H9 (cell line): ENCODE results near the gene DBR1. TPM values are rescaled to one million over a fixed set of nuclear protein-coding genes. Genes with fewer than 3 reads are reported as not detected.

ENCODE experiments used
- DNase-seq: peaks from one replicate; pipeline ENCODE4 v3.0.0-alpha.2; 2017
- H2AFZ ChIP-seq: one replicate; pipeline ENCODE4 v1.6.1; 2013; ENCODE audit warnings: mild to moderate bottlenecking, low read length, control low read depth, moderate library complexity
- H2AK5ac ChIP-seq: 2 replicates; pipeline ENCODE4 v1.6.1; 2013; ENCODE audit warnings: low read length, control low read depth, mixed read lengths; ENCODE audit not compliant: insufficient read length
- H2BK120ac ChIP-seq: one replicate; pipeline ENCODE4 v1.6.1; 2013; ENCODE audit warnings: low read depth, mild to moderate bottlenecking, low read length, control low read depth, inconsistent platforms; ENCODE audit not compliant: poor library complexity, severe bottlenecking
- H2BK12ac ChIP-seq: 2 replicates; pipeline ENCODE4 v1.6.1; 2013; ENCODE audit warnings: low read length, control low read depth, mixed read lengths, low read depth; ENCODE audit not compliant: insufficient read length
- H2BK15ac ChIP-seq: 2 replicates; pipeline ENCODE4 v1.6.1; 2013; ENCODE audit warnings: low read depth, low read length, control low read depth
- H2BK20ac ChIP-seq: one replicate; pipeline ENCODE4 v1.6.1; 2013; ENCODE audit warnings: low read depth, mild to moderate bottlenecking, low read length, control low read depth, inconsistent platforms; ENCODE audit not compliant: poor library complexity, severe bottlenecking
- H2BK5ac ChIP-seq: 2 replicates; pipeline ENCODE4 v1.6.1; 2013; ENCODE audit warnings: low read length, control low read depth, mixed read lengths; ENCODE audit not compliant: insufficient read length
- H3K14ac ChIP-seq: 2 replicates; pipeline ENCODE4 v1.6.1; 2013; ENCODE audit warnings: low read length, control low read depth; ENCODE audit not compliant: insufficient read depth
- H3K18ac ChIP-seq: 2 replicates; pipeline ENCODE4 v1.6.1; 2013; ENCODE audit warnings: low read depth, mild to moderate bottlenecking, mixed read lengths, low read length, control low read depth; ENCODE audit not compliant: insufficient read length
- H3K23ac ChIP-seq: 2 replicates; pipeline ENCODE4 v1.6.1; 2013; ENCODE audit warnings: low read length, control low read depth, mixed read lengths, low read depth; ENCODE audit not compliant: insufficient read length
- H3K23me2 ChIP-seq: 2 replicates; pipeline ENCODE4 v1.6.1; 2013; ENCODE audit warnings: low read depth, mild to moderate bottlenecking, mixed read lengths, low read length, control low read depth; ENCODE audit not compliant: insufficient read length, poor library complexity, severe bottlenecking
- H3K27ac ChIP-seq: 2 replicates; pipeline ENCODE4 v1.5.1; 2013; ENCODE audit warnings: low read length, control low read depth, mixed read lengths, low read depth; ENCODE audit not compliant: insufficient read length
- H3K27me3 ChIP-seq: 2 replicates; pipeline ENCODE4 v1.6.1; 2013; ENCODE audit warnings: low read length, control low read depth, inconsistent platforms; ENCODE audit not compliant: insufficient read depth
- H3K4ac ChIP-seq: 2 replicates; pipeline ENCODE4 v1.6.1; 2013; ENCODE audit warnings: low read depth, mild to moderate bottlenecking, control low read depth, inconsistent platforms, low read length, moderate library complexity
- H3K4me1 ChIP-seq: 2 replicates; pipeline ENCODE4 v1.6.1; 2013; ENCODE audit warnings: low read length, control low read depth, inconsistent platforms; ENCODE audit not compliant: insufficient read depth
- H3K4me2 ChIP-seq: 2 replicates; pipeline ENCODE4 v1.6.1; 2013; ENCODE audit warnings: low read length, control low read depth, mixed read lengths; ENCODE audit not compliant: insufficient read length, insufficient read depth
- H3K56ac ChIP-seq: 2 replicates; pipeline ENCODE4 v1.6.1; 2013; ENCODE audit warnings: low read depth, mild to moderate bottlenecking, mixed read lengths, low read length, control low read depth; ENCODE audit not compliant: insufficient read length
- H3K79me1 ChIP-seq: 2 replicates; pipeline ENCODE4 v1.6.1; 2013; ENCODE audit warnings: low read depth, mild to moderate bottlenecking, moderate library complexity, low read length, control low read depth, inconsistent platforms; ENCODE audit not compliant: insufficient read depth, poor library complexity, severe bottlenecking
- H3K79me2 ChIP-seq: 2 replicates; pipeline ENCODE4 v1.6.1; 2013; ENCODE audit warnings: low read length, control low read depth, inconsistent platforms; ENCODE audit not compliant: insufficient read depth
- H3K9ac ChIP-seq: 2 replicates; pipeline ENCODE4 v1.6.1; 2013; ENCODE audit warnings: low read length, control low read depth, mixed read lengths; ENCODE audit not compliant: insufficient read length; ENCODE audit errors: extremely low read depth
- H3K9me3 ChIP-seq: one replicate; pipeline ENCODE4 v1.6.1; 2013; ENCODE audit warnings: low read depth, low read length, inconsistent platforms; ENCODE audit not compliant: control insufficient read depth
- H3T11ph ChIP-seq: one replicate; pipeline ENCODE4 v1.6.1; 2013; ENCODE audit warnings: mild to moderate bottlenecking, low read length, control low read depth, inconsistent platforms
- H4K20me1 ChIP-seq: one replicate; pipeline ENCODE4 v1.6.1; 2013; ENCODE audit not compliant: control insufficient read depth, insufficient read length, insufficient read depth
- H4K5ac ChIP-seq: 2 replicates; pipeline ENCODE4 v1.6.1; 2013; ENCODE audit warnings: low read depth, mild to moderate bottlenecking, mixed read lengths, low read length, control low read depth; ENCODE audit not compliant: insufficient read length
- H4K8ac ChIP-seq: replicated peaks from 2 replicates; pipeline ENCODE4 v1.6.1; 2013; ENCODE audit warnings: low read length, control low read depth, mixed read lengths, low read depth; ENCODE audit not compliant: insufficient read length
- H4K91ac ChIP-seq: 2 replicates; pipeline ENCODE4 v1.6.1; 2013; ENCODE audit warnings: low read depth, mild to moderate bottlenecking, moderate library complexity, mixed read lengths, low read length, control low read depth; ENCODE audit not compliant: insufficient read length
- H3K27ac Mint-ChIP-seq, 3 experiments: 2 replicates in 2 of 3; 3 replicates in 1 of 3; pipeline ENCODE4 v1.8.0; 2020 to 2021; ENCODE audit warnings: mixed read lengths in 3 of 3, mild to moderate bottlenecking in 1 of 3, moderate library complexity in 1 of 3
- H3K27me3 Mint-ChIP-seq: 2 replicates; pipeline ENCODE4 v1.8.0; 2021; ENCODE audit warnings: low read depth, mild to moderate bottlenecking, moderate library complexity, mixed read lengths
- H3K36me3 Mint-ChIP-seq, 3 experiments: 2 replicates in 2 of 3; 3 replicates in 1 of 3; pipeline ENCODE4 v1.8.0; 2020 to 2021; ENCODE audit warnings: low read depth in 3 of 3, mixed read lengths in 3 of 3; ENCODE audit not compliant: insufficient read depth in 1 of 3
- H3K4me1 Mint-ChIP-seq, 2 experiments: 2 replicates each; pipeline ENCODE4 v1.8.0; 2020; ENCODE audit warnings: mixed read lengths in 2 of 2
- H3K4me3 Mint-ChIP-seq, 2 experiments: 2 replicates in 1 of 2; 3 replicates in 1 of 2; pipeline ENCODE4 v1.8.0; 2020 to 2021; ENCODE audit warnings: mild to moderate bottlenecking in 2 of 2, mixed read lengths in 2 of 2, moderate library complexity in 1 of 2
- H3K9me3 Mint-ChIP-seq, 2 experiments: 2 replicates in 1 of 2; 3 replicates in 1 of 2; pipeline ENCODE4 v1.8.0; 2020; ENCODE audit warnings: mild to moderate bottlenecking in 2 of 2, mixed read lengths in 2 of 2, moderate library complexity in 1 of 2
- CTCF ChIP-seq: fragments of 200-600 bp; sonication (generic); conservative IDR thresholded peaks from 3 replicates; pipeline ENCODE4 v1.8.0; 2021; ENCODE audit warnings: antibody characterized with exemption, mild to moderate bottlenecking
- WGBS: extraction: QIAGEN DNeasy Blood & Tissue Kit; methylation state at CpG from one replicate; pipeline ENCODE4 v1.1.7; 2013; ENCODE audit warnings: missing lambda C conversion rate, low lambda C conversion rate, mixed read lengths; ENCODE audit not compliant: insufficient read length; ENCODE audit errors: extremely low coverage; 5-methylcytosine and 5-hydroxymethylcytosine counted together
- total RNA-seq: library from RNA; stranded (reverse); gene quantifications from 2 replicates; pipeline ENCODE4 v1.2.1, GENCODE V29; 2021

Gene DBR1
- total RNA-seq, 1 experiment from 2014 or later: 21.6 TPM

DNA sequence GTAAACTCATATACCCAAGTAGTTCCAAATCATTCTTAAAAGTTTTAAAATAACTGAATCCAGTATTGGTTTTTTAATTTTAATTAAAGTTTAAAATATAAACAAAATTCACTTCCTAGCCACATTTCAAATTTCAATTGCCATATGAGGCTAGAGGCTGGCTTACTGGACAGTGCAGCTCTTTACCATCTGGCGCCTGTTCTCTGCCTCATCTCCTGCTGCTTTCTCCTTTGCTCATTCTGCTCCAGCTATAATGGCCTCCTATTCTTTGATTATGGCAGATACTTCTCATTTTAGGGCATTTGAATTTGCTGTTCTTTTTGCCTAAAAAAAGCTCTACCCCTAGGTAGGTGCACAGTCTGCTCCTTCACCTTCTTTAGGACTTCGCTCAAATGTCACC, 31.5 kb upstream of the DBR1 start:
- no peak overlapping the region; a peak in 1 of 7 replicates for H3K27ac Mint-ChIP-seq
- Histone ChIP-seq H3K27me3 (no peaks in the 10 kb centered on the region), H2BK12ac (no peak overlapping the region), H2BK5ac (no peak overlapping the region), H3K14ac (no peak overlapping the region), H3K9me3 (no peaks in the 10 kb centered on the region), H3K4me1 (no peaks in the 10 kb centered on the region; the same call in 1 of the 2 replicates), H2BK120ac (no peak overlapping the region), H3K9ac (no peak overlapping the region), H3K23me2 (no peaks in the 10 kb centered on the region), H3K56ac (no peak overlapping the region), H3T11ph (no peak overlapping the region), H2BK15ac (no peak overlapping the region), H3K23ac (no peak overlapping the region), H3K4me2 (no peak overlapping the region), H4K91ac (no peak overlapping the region), H4K20me1 (no peaks in the 10 kb centered on the region), H2BK20ac (no peak overlapping the region), H3K18ac (no peak overlapping the region), H4K8ac (no peak overlapping the region), H3K27ac (no peak overlapping the region), H3K79me2 (peaks cover 12% of the 10 kb centered on the region; the same call in 1 of the 2 replicates), H4K5ac (no peak overlapping the region), H2AK5ac (no peak overlapping the region), H2AFZ (no peak overlapping the region), H3K79me1 (peaks cover 3% of the 10 kb centered on the region), H3K4ac (no peak overlapping the region)
- no peak overlapping the region for H3K4me3 Mint-ChIP-seq
- no peaks in the 10 kb centered on the region for H3K27me3 Mint-ChIP-seq
- WGBS: no CpG with 5 or more reads among the region's 2 CpGs
- H3K9me3 Mint-ChIP-seq: no peaks in the 10 kb centered on the region; a peak in 1 of 5 replicates
- peaks cover 5 to 13% (median 10%) of the 10 kb centered on the region in 3 experiments for H3K36me3 Mint-ChIP-seq
- no peak for DNase-seq
- no peak for TF ChIP-seq CTCF
- H3K4me1 Mint-ChIP-seq: peaks cover 41% of the 10 kb centered on the region in 2 experiments
